Stomach (tissue), 9 donors: ENCODE measurements around the gene DHODH. TPM values are rescaled to one million over a fixed set of nuclear protein-coding genes. Genes with fewer than 3 reads are reported as not detected.

Experiments
- DNase-seq, 2 donors: peaks; one replicate each; pipeline versions ENCODE4 v3.0.0 to v3.0.0-alpha.2; 2013 to 2019
- H3K27ac ChIP-seq, 5 donors: fragments of 200-600 bp in 4 of 5; sonication (generic) in 4 of 5; one replicate each; pipeline ENCODE4 v1.5.1; 2013 to 2019; ENCODE audit warnings: mild to moderate bottlenecking in 1 of 5, moderate library complexity in 1 of 5
- H3K27me3 ChIP-seq, 3 donors: fragments of 200-600 bp; sonication (generic); one replicate each; pipeline ENCODE4 v1.5.1; 2017 to 2019; ENCODE audit warnings: mixed run types in 1 of 3
- H3K36me3 ChIP-seq, 4 donors: fragments of 200-600 bp; sonication (generic); 1 replicate in 3 of 4; 2 replicates in 1 of 4; pipeline ENCODE4 v1.5.1; 2016 to 2019
- H3K4me1 ChIP-seq, 4 donors: fragments of 200-600 bp; sonication (generic); one replicate each; pipeline ENCODE4 v1.5.1; 2016 to 2019
- H3K4me3 ChIP-seq, 4 donors: fragments of 200-600 bp; sonication (generic) in 3 of 4; one replicate each; pipeline ENCODE4 v1.5.1; 2016 to 2019; ENCODE audit warnings: mild to moderate bottlenecking in 1 of 4
- H3K9me3 ChIP-seq, 4 donors: fragments of 200-600 bp; sonication (generic); one replicate each; pipeline ENCODE4 v1.5.1; 2016 to 2019
- CTCF ChIP-seq, 7 experiments: fragments of 450-650 bp in 4 of 7; fragments of 200-600 bp in 3 of 7; sonication (generic) in 3 of 7; IDR thresholded peaks; one replicate each; pipeline ENCODE4 v1.5.1; 2016 to 2019; ENCODE audit warnings: antibody characterized with exemption in 7 of 7, control low read depth in 2 of 7, mild to moderate bottlenecking in 1 of 7
- EP300 ChIP-seq: sonication (generic); formaldehyde crosslinking; IDR thresholded peaks from one replicate; pipeline ENCODE4 v1.6.1; 2017; ENCODE audit warnings: antibody characterized with exemption
- POLR2A ChIP-seq, 4 donors: fragments of 450-650 bp; IDR thresholded peaks; one replicate each; pipeline ENCODE4 v1.6.1; 2016; ENCODE audit warnings: antibody characterized with exemption in 4 of 4, control low read depth in 2 of 4, mild to moderate bottlenecking in 1 of 4, moderate library complexity in 1 of 4
- POLR2AphosphoS5 ChIP-seq, 3 donors: sonication (generic); formaldehyde crosslinking; IDR thresholded peaks; one replicate each; pipeline ENCODE4 v1.6.1; 2016; ENCODE audit warnings: antibody characterized with exemption in 3 of 3
- WGBS, 5 donors: extraction: QIAGEN DNeasy Blood & Tissue Kit in 3 of 5; methylation state at CpG; one replicate each; pipeline versions ENCODE4 v1.1.5 to v1.1.7; 2013 to 2018; 5-methylcytosine and 5-hydroxymethylcytosine counted together
- intact Hi-C: fragments of 100-400 bp; cut with DNase I; formaldehyde crosslinking; loops from one replicate; pipeline ENCODE4 v1.15.1; 2023; ENCODE audit warnings: low total_unique reads
- polyA plus RNA-seq, 3 donors: library from polyadenylated mRNA; stranded (reverse); fragments of 200-250 nt; gene quantifications; one replicate each; pipeline ENCODE4 v1.2.3, GENCODE V29; 2013
- total RNA-seq, 5 donors: library from RNA; depleted of rRNA; stranded (reverse); fragments of >200 nt; gene quantifications; one replicate each; pipeline versions ENCODE4 v1.1.0 to v1.2.3, GENCODE V29; 2014 to 2016
- donor health status: healthy with polysubstance abuse.
- donor health status: Bipolar disorder and iron deficiency.
- donor health status: healthy.

Gene DHODH
- total and polyA plus RNA-seq, 8 donors: 1.2 to 6.0 (median 3.7) TPM; not detected in 1

- no peaks in the 10 kb centered on the region for H3K9me3 ChIP-seq
- TF ChIP-seq POLR2A (IDR thresholded peaks at IDR 0.05) (no peak), POLR2AphosphoS5 (IDR thresholded peaks at IDR 0.05) (no peak), EP300 (no peak), CTCF (IDR thresholded peaks at IDR 0.05) (no peak)
- no peak for DNase-seq
- H3K27ac ChIP-seq: no peak overlapping the region
- H3K4me3 ChIP-seq: no peak overlapping the region
- peaks cover 0 to 44% (median 33%) of the 10 kb centered on the region in 4 donors for H3K36me3 ChIP-seq
- H3K27me3 ChIP-seq: no peaks in the 10 kb centered on the region
- intact Hi-C loops: no loop called here
- H3K4me1 ChIP-seq: no peaks in the 10 kb centered on the region
- 86 to 91% (median 89%) methylated on average over 7 of the region's 7 CpGs for WGBS, 5 donors
Observed at GRCh38 chr16:72029567-72030271, 21.2 kb downstream of the DHODH start.

GRCh38 chr16:72033437-72033836 lies 24.9 kb downstream of the DHODH start:
- no peak for DNase-seq
- Histone ChIP-seq H3K4me1 (no peaks in the 10 kb centered on the region), H3K36me3 (peaks cover 0 to 27% (median 11%) of the 10 kb centered on the region in 4 donors), H3K27me3 (no peaks in the 10 kb centered on the region), H3K4me3 (no peak overlapping the region), H3K27ac (no peak overlapping the region), H3K9me3 (no peaks in the 10 kb centered on the region)
- WGBS, 5 donors: 78 to 91% (median 86%) methylated on average over 4 of the region's 4 CpGs
- no peak for TF ChIP-seq POLR2A (IDR thresholded peaks at IDR 0.05)
- TF ChIP-seq CTCF (IDR thresholded peaks at IDR 0.05): no peak
- TF ChIP-seq POLR2AphosphoS5 (IDR thresholded peaks at IDR 0.05): no peak
- no peak for TF ChIP-seq EP300
- intact Hi-C loops: no loop called here

- peaks cover 0 to 34% (median 12%) of the 10 kb centered on the region in 4 donors for H3K36me3 ChIP-seq
- 85 to 95% (median 87%) methylated on average over 5 of the region's 5 CpGs for WGBS, 5 donors
- no peaks in the 10 kb centered on the region for H3K9me3 ChIP-seq
- H3K27ac ChIP-seq: no peak overlapping the region
- intact Hi-C loops: no loop called here
- DNase-seq: no peak
- no peak for TF ChIP-seq POLR2A (IDR thresholded peaks at IDR 0.05)
- no peak for TF ChIP-seq POLR2AphosphoS5 (IDR thresholded peaks at IDR 0.05)
- TF ChIP-seq CTCF (IDR thresholded peaks at IDR 0.05): no peak
- TF ChIP-seq EP300: no peak
- H3K4me1 ChIP-seq: no peaks in the 10 kb centered on the region
- no peaks in the 10 kb centered on the region for H3K27me3 ChIP-seq
- no peak overlapping the region for H3K4me3 ChIP-seq
Observed at GRCh38 chr16:72036098-72036497, 27.6 kb downstream of the DHODH start.

GRCh38 chr16:72042157-72042660 lies 33.7 kb downstream of the DHODH start:
- peaks cover 3 to 46% (median 24%) of the 10 kb centered on the region in 4 donors for H3K36me3 ChIP-seq
- no peaks in the 10 kb centered on the region for H3K27me3 ChIP-seq
- 26 to 48% (median 31%) methylated on average over 2 of the region's 2 CpGs for WGBS, 5 donors
- peak in 1 of 2 donors; percentile 54 for DNase-seq
- H3K4me1 ChIP-seq: no peaks in the 10 kb centered on the region
- no peak for TF ChIP-seq POLR2A (IDR thresholded peaks at IDR 0.05)
- TF ChIP-seq EP300: no peak
- no peak for TF ChIP-seq CTCF (IDR thresholded peaks at IDR 0.05)
- no peak for TF ChIP-seq POLR2AphosphoS5 (IDR thresholded peaks at IDR 0.05)
- no peak overlapping the region for H3K4me3 ChIP-seq
- no peak overlapping the region for H3K27ac ChIP-seq
- H3K9me3 ChIP-seq: no peaks in the 10 kb centered on the region
- intact Hi-C loops: no loop called here
